NCI-H526 (cell line): ENCODE data around the gene TNNI3K.

Experiments used
- DNase-seq, 2 experiments: peaks; one replicate each; lab custom pipeline; 2025; lab: John Stamatoyannopoulos, UW

TNNI3K gene

DNA sequence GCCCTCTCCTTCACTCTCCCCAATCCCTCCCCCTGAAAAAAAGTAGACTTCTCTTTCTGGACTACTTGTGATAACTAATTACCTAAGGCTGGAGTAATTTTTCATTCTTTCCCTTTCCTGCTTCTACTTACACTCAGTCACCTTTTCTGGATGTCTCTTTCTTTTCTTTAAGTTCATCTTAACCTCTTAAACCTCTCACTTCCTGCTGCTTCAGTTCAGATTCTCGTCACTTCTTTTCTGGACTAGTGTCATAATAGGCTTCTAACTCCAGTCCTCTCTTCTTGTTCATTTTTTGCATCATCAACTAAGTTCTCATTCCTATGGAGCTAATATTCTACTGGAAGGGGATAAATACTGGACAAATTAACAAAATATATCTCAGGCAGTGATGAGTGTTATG lies 201.8 kb downstream of the TNNI3K start:
- no peak for DNase-seq

DNA sequence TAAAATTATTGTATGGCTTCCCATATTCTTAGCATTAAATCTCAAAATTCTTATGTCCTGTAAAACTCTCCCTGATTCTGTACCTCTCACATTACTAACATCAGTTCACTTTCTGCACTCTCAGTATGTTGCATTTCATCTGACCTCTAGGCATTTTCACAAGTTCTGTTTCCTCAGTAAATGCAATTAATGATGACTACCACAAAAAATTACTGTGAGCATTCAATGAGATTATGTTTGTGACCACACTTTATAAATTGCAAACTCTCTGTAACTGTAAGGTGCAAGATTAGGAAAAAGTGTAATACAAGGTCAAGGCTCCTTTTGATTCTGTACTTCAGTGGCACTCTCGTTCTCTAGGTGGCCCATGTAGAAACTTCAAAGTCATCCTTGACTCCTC lies 216.8 kb downstream of the TNNI3K start:
- no peak for DNase-seq

DNA sequence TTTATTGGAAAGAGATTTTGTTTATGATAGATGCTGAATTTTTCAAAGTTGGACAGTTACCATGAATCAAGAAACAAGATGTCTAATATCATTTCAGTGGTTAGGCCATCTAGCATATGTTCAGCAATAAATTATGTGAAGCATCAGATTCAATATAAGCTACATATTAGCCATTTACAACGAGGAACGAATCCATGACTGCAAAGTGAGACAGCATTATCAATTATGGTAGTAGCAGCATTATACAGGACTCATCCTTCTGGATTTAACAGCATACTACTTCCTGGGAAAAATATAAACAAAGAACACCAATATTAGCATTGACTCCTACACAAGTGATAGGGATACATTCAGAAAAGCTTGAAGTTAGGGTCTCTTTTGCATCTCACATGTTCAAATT lies 218.1 kb downstream of the TNNI3K start:
- no peak for DNase-seq

DNA sequence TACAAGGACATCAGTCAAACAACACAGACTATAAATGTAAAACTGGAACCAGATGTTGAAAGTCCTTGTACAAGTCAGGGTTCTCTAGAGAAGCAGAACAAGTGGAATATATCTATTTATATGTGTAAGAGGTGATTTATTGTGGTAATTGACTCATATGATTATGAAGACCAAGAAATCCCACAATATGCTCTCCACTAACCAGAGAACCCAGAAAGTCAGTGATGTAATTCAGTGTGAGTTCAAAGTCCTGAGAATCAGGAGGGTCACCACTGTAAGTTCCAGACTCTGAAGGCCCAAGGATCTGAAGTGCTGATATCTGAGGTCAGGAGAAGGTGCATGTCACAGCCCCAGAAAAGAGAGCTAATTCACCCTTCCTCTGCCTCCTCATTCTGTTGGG lies 220.2 kb downstream of the TNNI3K start:
- no peak for DNase-seq

DNA sequence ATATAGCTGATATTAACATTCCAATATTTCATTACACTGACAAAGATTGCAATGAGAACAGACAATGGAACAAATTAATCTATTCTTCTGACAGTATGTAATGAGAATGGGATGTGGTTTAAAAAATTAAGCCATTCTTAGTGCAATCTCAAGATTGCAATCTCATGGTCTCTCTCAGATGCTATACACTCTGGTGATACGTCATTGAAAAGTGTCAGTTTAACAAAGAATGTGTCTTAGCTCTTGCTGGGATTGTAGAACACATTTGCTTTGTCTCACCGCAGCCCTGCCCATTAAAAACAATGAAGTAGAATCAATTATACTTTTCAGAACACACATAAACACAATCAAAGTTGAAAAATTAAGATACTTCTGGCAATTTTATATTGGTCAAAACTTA lies 222.1 kb downstream of the TNNI3K start:
- DNase-seq, result no peak

DNA sequence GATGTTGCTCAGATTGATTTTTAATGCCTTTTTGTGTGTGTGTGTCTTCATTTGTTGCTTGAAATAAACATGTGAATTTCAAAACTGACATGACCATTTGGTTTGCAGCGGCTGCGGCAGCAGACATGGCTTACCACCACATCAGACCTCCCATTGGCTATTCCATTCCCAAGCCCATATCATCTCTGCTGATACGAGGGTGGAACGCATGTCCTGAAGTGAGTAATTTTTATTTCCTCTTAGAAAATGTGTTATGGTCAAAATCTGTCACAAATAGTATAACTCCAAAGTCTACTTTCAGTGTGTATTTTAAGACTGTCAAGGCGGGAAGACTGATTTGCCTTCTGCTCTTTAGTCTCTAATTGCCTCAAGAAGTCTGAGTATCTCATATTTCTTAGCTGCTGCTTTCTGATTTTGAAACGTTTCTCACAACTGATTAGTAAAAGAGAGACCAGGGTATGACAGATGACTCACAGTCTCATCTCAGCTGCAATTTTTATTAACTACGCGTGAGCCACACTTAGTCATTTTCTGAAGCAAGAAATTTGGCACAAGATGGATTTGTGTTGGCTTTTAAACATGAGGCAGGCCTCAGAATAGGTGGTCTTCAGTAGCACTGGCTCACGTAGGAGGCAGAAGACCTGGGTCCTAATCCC lies 228.3 kb downstream of the TNNI3K start:
- DNase-seq, result no peak

DNA sequence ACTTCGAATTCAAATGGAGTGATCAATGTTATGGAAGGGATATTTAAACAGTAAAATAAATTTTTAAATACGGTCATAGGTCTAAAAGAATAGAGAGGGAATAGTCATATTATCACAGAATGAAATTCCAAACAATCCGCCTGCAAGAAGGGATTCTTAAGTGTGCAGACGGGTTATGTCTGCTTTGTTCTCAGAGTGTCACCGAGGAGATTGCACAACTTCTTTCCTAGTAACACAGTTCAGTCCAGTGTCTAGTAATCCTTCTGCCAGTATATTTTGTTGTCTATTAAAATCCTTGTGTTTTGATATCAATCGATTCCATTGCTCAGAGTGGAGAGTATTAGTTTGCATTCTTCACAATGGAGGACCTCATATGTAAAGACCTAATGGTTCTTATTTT lies 228.8 kb downstream of the TNNI3K start:
- DNase-seq, result no peak

DNA sequence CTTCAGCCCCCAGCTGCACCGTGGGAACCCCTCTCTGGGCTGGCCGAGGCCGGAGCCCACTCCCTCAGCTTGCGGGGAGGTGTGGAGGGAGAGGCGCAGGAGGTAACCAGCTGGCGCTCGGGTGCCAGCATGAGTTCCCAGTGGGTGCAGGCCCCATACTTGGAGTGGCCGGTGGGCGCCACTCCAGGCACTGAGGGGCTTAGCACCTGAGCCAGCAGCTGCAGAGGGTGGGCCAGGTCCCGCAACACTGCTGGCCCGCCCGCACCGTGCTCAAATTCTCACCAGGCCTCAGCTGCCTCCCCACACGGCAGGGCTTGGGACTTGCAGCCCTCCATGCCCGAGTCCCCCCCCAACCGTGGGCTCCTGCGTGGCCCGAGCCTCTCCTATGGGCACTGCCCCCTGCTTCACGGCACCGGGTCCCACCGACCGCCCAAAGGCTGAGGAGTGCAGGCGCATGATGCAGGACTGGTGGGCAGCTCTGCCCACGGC lies 230.1 kb downstream of the TNNI3K start:
- no peak for DNase-seq

DNA sequence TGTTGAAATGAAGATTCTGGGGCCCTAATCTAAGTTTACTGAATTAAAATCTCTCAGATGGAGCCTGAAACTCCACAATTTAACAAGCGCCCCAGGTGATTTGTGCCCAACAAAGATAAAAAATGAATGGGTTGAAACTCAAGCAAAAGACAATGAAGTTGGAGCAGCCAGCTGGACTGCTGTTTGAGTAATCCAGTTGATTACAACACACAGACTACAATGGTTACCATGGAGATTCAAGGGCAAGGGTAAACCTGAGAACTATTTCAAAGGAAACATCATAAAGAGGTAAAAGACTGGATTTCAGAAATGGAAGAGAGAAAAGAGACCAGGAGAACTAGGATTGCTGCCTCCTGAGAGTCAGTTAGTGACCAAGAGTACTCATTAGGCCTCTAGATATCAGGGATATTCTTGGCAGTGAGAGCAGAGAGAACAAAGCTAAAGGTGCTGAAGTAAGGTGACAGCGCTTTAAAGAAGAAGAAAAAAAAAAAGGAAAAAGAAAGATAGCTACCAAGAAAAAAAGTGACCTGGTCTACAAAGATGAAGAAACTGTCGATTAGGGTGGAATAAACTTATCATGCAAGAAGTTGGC lies 232.7 kb downstream of the TNNI3K start:
- no peak for DNase-seq

DNA sequence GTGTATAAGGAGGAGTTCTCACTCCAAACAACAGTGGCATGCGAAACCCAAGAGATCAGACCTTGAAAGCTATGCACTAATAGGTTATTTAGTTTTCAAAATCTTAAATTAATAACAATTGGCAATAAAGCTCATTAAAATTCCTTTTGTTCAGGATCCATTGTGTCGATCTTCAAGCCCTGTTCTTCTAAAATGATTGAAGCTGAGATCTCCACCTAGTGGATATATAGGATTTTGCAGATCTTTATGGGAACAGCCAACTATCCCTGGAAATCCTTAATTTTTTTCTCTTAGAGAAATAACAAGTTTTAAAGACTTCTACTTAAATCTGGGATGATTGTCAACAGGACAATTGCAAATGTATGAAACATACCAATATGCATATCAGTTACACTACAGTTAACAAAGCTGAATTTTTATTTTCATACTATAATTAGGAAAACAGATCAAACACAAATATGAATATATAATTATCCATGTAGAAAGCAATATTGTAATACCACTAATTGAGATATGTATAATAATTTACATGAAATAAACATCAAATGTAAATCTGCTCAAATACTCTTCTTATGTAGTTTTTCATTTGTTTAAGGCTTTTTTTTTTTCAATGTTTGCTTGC lies 233.9 kb downstream of the TNNI3K start:
- peak; percentile 12 to 58 for DNase-seq

DNA sequence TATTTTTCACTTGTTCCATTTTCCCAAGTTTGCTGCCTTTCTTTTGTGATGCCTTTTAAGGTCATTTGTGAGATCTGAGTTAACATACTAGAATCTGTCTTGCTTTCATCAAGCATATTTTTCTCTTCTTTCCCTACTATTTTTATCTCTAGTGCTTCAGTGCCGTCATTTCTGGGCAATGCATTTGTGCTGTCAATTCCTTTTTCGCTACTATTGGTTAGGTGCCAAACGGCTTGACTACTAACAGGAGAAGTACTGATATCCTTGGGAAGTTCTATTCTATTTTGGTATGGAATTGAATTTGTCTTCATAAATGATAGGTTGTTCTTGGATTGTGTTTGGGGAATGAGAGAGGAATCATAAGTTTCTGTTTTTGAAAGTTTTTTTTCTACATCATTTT lies 235.1 kb downstream of the TNNI3K start:
- DNase-seq, result no peak

DNA sequence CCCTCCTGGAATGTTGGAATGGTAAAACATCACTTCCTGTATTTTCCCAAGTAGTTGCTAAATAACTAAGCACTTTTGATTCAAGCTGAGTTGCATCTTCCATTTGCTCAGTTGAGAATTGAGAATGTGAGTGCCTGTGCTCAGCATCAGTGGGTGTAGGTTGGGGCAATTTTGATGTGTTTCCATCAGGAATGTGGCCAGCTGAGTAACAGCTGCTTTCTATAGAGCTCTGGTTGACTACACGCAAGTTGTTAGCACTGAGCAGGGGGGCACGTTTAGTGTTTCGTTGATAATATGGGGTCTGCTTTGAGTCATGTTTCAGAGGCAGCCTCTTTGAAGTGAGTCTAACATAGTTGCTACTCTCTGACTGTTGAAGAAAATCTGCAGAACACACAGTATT lies 235.7 kb downstream of the TNNI3K start:
- DNase-seq, result no peak

DNA sequence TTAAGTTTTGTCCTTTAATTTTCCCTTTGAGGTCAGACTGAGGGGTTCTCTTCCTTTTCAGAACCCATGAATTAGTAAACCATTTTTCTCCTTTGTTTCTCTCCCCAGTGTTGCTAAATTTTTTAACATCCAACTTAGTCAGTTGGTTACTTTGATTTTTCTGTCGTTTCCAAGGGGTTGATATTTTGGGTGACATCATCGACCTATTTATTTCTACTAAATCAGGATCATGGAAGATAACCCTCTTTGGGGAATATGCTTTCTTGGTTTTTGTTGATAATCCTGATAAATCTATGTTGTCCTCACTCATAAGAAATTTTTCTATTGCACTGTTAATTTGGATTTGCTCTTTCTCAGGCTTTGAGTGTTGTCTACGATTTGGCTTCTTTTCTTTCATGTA lies 236.3 kb downstream of the TNNI3K start:
- DNase-seq, result no peak

DNA sequence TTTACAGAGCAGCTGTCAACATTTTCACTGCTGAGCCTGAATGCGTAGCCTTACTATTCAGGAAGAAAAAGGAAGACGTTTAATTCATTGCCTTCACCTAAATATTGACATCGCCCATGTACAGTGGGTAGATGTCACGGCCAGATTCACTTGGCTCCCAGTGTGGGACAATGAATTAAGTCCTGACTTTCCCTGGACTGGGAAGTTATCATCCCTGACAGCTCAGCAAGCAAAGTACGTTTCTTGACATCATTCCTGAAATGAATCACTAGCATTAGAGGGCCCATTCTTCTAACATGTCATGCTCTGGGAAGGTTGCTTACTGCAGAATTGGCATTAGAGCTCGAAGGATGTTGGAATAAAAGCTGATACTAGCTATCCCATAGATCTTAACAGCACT lies 239.4 kb downstream of the TNNI3K start:
- no peak for DNase-seq

DNA sequence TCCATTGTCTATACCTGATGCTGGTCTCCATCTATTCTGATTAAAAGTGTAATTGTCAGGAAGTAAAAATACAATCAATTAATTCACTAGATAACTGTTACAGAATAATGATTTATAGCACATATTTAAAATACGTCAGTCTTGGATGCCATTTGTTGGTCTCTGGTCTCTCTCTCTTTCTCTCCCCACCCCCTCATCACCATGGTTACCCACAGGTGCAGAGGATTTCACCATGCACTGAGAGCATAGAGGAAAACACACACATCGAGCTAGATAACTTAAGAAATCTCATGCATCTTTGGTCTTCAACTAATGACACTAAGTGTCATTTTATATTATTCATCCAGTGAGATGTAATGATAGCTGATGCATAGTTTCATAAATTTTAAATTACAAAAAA lies 243.8 kb downstream of the TNNI3K start:
- no peak for DNase-seq

DNA sequence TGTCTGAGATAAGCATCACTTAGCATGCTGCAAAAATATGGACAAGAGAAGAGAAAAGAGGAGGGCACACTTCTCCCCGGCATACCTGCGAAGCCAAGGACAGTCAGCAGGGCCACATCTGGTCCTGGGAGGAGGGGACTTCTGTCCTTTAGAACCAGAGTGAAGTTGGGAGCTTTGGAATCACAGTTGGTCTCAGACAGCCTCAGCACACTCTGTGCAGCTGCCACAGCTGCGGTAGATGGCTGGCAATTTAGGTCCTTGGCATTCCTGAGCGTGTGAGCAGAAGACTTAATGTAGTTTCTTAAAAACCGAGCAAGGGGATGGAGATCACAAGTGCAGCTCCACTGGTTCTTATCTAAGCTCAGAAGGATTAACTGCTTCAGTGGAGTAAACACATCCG lies 244.9 kb downstream of the TNNI3K start:
- DNase-seq, result no peak

DNA sequence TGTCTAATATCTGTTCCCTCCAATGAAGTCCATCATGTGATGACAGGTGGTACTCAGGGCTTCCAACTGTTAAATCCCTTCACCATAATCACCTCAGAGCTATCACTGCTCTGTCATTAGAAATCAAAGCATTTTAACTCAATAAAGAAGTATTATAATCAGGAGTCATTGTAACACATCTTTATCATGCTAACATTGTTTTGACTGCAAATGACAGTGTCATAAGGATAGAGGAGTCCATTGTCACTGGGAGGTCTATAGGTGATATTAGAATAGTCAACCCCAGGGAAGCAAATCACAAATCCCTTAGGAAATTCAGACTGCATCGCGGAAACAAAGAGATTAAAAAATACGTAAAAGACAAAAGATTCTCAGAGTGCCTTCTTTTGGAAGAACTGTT lies 246.4 kb downstream of the TNNI3K start:
- no peak for DNase-seq

DNA sequence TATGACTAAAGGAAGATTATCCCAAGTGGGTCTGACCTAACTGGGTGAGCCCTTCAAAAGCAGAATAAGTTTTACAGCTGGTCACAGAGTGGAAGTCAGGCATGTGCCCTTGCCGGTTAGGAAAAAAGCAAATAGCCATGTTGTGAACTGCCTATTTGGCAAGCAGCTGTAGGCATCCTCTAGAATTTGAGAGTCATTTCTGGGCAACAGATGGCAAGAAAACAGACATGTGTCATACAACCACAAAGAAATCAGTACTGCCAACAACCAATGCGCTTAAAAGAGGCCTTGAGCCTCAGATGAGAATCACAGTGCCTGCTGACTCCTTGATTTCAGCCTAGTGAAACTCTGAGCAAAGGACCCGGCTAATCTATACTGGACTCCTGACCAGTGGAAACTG lies 250.4 kb downstream of the TNNI3K start:
- DNase-seq, result no peak

DNA sequence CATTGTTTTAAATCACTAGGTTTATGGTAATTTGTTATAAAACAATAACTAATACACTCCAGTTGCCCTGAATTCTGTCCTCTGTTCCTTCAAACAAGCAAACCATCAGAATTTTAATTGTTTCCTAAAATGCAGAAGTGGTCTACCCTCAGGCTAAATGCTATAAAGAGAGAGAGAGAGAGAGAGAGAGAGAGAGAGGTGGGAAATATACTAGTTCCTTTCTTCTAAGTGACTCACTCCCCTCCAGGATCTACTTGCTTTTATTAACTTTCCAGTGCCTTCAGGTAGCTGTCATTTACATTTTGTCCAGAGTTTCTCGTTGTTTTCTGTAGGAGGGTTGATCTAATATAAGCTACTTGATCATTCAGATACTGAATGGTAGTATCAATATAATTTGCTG lies 250.8 kb downstream of the TNNI3K start:
- DNase-seq, result no peak

DNA sequence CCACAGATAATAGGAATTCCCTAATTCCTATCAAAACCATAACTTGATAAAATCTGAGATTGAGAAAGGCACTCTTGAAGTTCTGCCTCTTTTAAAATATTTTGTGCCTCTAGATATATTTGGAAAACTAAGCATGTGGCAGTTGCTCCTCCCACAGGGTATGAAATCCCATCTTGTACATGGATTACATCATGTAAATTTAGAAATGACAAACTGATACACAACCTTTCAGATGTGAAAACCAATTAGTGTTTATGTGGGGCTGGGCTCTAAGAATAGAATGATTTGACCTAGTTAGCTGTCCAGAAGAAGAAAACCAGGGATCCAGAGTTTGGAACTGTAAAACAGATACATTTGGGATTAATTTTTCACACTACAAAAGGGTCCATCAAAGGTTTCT lies 261.5 kb downstream of the TNNI3K start:
- no peak for DNase-seq

DNA sequence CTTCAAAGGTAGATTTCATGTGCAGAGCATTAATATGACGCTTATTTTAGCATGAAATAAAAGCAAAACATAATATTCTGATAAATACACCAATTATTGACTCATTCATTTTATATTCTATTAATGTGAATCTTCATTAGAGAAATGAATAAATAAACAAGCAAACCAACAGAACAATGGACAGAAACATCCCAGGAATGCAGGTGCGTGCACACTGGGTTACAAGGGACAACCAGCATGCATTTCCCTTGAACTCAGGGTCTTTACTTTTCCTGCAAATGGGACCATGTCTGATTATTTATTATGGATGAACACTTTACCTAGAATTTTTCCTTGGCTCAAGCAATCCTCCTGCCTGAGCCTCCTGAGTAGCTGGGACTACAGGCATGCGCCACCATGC lies 263.7 kb downstream of the TNNI3K start:
- no peak for DNase-seq

DNA sequence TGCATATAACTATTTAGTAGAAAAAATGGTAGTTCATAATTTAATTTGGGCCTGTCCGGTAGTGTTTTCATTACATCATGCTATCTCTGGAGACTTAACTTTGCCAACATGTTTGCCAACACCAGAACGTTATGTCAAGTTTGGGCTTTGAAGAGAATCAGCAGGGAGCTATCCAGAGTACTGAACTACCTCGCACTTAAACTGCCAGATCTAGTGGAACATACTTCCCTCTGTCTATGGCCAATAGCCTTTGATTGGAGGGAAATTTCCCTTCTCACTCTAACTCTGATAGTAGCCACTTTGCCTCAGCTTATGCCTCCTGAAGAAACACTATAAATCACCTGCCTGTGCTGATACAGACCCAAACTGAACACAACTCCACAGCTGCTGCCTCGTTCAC lies 267.2 kb downstream of the TNNI3K start:
- DNase-seq, result no peak

DNA sequence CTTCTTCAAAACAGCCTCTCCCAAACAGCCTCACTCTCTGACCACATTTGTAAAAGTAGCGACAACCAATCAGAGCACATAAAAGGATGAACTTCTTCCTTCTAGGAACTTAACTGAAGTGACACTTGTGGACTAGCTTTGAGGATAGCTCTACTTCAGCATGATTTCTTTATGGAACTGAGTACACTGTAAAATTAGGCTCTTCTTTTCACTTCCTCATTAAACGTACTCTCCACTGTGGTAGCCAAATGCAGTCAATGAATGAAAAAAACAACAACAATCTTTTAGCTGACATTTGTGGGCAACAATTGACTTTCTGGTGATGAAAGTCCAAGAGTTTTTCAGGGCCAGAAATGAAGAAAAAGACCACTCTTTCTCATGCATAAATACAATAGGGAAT lies 267.7 kb downstream of the TNNI3K start:
- DNase-seq, result no peak
